ENCODE results near the gene TCF7L2.

Gene TCF7L2

GRCh38 chr10:113000876-113001598, 51.0 kb downstream of the TCF7L2 start:
- no peak for DNase-seq

DNA sequence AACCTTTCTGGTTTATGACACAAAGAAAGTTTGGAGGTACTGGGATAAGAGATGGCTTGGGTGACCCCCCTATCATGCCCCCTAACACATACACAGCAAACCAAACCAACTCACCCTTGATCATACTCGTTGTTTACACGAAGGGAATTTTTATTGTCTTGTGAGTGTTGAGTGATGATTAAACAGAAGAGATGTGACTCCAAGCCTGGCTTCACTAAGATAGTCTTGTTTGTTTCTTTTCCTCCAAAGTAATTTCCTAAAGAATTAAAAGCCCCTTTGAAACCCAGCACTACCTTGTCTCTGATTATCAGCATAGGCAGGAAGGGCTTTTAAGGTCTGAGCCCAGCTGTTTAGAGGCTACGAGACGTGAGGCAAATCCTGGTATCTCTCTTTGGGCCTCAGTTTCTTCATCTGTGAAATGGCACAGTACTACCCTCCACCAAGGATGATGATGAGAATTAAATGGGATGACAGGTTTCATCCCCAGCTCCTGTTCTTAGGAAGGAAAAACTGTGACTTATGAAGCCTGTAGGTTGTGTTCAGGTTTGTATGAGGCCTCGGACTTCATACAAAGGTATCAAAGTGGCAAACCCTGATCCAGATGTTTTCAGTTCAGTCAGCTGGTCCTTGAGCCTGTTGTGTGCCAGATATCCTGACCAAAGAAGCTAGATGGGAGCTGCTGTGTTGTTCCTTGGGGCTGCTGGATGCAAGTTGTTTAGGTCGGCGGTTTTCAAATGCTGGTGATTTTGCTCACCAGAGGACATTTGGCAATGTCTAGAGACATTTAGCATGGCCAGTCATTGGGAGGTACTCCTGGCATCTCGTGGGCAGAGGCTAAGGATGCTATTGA, 51.8 kb downstream of the TCF7L2 start:
- no peak for DNase-seq

DNA sequence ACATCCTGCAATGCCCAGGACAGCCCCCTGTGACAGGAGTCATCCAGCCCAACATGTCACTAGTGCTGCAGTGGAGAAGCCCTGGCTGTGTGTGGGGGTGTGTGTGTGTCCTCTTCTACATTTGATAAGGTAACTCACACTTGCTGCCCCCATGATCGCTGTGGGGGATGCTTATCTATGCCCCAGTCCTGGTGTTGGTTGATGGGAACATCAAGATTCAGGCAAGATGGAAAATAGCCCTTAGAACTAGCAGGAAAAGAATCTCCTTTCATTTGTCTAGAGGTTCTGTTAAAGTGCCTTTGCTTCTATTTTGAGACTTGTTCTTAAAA, 52.4 kb downstream of the TCF7L2 start:
- no peak for DNase-seq

DNA sequence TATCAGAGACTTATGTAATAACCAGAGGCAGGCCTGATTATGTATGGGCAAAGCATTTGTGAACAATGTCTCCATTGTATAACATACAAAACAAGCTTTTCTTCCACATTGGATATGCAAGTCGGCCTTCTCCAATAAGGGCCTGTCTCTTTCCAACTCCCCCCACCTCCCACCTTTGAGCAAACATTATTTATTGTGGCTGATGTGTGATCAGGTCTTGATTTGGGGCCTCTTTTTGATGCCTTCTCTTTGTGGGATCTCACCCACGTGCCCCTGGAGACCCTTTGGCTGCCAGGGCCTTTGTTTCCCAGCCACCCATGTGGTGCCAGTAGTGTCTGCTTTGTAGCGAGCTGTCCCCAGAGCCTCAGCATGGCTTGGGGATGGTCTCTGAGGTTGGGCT, 53.0 kb downstream of the TCF7L2 start:
- DNase-seq: no peak

DNA sequence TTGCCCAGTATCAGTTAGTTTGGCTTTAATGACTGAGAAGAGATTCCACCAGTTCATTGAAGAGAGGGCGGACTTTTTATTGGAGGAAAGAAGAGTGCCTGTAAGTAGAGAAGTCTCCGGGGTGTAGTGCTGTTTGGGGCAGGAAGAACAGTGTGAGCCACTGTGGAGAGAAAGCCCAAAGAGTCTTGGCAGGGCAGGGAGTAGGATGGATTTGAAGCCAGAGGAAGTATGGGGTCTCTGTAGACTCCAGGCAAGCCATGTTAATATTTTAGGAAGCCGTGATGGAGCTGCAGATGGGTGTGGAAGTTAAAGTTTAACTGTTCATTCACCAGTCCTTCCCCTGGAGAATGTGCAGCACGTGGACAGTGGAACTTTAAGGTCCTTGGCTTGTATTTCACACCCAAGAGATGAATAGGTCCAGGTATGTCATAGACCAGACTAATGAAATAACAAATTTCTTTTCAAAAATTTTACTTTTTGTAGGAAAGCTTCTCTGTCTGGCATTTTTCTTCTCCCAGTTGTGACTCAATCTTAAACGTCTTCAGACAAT, 54.1 kb downstream of the TCF7L2 start:
- DNase-seq: no peak

GRCh38 chr10:113005380-113005779, 55.3 kb downstream of the TCF7L2 start:
- peak; percentile 12 for DNase-seq

- DNase-seq: no peak
Observed at GRCh38 chr10:113006656-113007342, 56.8 kb downstream of the TCF7L2 start.

DNA sequence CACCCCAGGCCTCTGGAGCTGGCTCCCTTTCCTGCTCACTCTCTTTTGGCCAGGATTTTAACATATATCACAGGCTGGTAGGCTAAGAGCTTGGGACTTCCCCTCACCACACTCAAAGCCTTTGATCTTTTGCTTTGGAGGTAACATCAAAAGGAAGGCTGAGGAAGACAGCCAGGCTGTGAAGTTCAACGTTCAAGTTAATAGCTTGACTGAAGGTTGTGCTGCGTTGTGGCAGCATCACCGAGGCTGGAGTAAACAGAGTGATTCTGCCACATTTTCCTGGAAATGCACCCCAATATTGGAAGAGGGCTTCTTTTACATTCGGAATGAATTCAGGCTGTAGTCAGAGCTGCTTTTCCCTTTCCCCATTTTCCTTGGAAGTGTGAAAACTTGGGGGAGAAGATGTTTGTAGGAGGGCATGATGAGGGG, 57.3 kb downstream of the TCF7L2 start:
- DNase-seq: no peak

GRCh38 chr10:113007821-113008220, 57.8 kb downstream of the TCF7L2 start:
- no peak for DNase-seq

GRCh38 chr10:113011592-113012374, 61.7 kb downstream of the TCF7L2 start:
- DNase-seq: no peak

DNA sequence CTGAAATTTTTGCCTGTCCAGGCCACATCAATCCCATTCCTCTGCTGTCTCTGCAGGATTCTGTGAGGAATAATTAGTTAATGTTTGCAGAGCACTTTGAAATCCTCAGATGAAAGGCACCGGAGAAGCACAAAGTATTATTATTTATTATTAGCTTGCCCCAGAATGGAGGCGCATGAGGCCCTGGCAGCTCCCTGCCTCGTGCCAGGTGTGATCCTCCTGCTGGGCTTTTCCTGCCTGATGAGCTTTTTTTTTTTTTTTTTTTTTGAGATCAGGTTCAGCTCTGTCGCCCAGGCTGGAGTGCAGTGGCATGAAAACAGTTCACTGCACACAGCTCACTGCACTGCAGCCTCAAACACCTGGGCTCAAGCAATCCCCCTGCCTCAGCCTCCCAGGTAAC, 65.2 kb downstream of the TCF7L2 start:
- no peak for DNase-seq

GRCh38 chr10:113017376-113017775, 67.3 kb downstream of the TCF7L2 start:
- DNase-seq: no peak

DNA sequence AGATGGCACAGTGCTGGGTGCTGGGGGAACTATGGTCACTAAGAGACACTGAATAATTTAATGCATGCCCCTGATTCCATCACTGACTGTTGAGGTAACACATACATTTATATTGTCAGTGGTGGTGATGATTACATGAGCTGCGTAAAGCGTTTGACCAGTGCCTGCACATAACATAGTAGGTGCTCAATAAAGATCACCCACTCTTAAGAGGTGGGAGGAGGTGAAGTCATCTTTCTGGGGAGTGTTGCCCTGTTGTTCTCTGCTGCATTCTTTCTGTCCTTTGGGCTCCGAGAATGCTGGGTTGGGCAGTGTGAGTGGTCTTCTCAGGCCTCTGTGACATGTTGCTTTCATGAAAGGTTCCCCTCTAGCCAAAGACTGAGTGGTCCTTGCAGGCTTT, 68.0 kb downstream of the TCF7L2 start:
- DNase-seq: no peak

DNA sequence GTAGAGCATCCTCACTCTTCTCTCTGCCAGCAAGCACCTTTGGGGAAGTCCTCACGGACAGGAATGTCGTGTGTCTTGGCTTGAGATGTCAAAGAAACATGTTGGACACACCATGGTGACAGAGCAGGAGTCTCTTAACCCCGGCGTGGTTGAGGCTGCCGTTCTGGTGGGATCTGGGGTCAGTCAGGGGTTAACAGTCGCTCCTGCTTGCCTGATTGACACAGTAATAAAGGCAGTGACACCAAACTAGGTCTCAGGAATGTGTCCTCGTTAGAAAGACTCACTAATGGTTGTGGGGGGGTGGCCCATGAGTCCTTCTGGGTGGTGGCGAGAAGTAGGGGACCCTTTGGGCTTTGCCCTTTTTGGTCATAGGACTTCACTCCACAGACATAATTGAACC, 69.0 kb downstream of the TCF7L2 start:
- DNase-seq: no peak

DNA sequence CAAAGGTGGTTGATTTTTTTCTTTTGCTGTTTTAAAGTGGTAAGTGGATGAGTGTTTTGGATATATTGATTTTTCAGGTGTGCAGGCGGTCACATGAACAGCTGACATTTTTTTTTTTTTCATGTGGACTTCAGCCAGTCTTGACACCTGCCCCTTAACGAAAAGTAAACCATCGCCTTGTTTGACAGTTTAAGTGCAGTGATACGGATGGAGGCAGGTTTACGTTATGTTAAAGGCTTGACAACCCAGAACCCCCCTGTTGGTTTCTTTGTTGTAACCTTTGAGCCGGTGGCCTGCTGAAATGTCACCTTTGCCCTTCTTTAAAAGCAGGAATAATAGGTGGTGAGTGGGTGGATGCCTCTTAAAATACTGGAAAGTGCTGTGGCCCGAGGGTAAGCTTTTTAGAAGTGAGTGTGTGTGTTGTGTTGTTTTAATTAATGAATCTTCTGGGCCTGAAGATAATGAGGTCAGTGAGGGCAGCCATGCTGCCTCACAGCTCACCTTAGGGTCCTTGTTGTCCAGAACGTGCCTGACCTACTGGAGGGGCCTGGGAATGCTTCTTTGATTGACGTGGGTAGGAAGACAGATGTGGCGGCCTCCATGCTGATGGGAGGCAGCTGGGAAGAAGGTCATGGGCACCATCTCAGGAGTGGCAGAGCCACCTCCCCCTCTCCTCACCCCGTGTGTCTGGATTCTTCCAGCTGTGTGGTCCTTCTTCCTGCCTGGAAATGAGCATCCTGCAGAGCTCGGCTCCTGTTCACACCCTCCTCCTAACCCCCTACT, 69.8 kb downstream of the TCF7L2 start:
- no peak for DNase-seq

DNA sequence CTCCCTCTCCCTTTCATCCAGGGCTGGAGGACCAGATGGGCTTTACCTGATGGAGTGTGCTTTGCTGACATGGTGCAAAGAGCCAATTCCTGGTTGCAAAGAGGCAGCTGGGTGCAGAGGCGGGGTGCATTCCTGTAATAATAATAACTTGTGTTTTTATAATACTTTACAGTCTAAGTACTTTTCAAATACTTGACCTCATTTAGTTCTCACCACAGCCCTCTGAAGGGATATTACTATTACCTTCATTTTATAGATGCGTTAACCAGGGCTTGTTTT, 70.4 kb downstream of the TCF7L2 start:
- no peak for DNase-seq

- no peak for DNase-seq
Observed at GRCh38 chr10:113020838-113021237, 70.8 kb downstream of the TCF7L2 start.

- DNase-seq: no peak
Observed at GRCh38 chr10:113021268-113022040, 71.4 kb downstream of the TCF7L2 start.

DNA sequence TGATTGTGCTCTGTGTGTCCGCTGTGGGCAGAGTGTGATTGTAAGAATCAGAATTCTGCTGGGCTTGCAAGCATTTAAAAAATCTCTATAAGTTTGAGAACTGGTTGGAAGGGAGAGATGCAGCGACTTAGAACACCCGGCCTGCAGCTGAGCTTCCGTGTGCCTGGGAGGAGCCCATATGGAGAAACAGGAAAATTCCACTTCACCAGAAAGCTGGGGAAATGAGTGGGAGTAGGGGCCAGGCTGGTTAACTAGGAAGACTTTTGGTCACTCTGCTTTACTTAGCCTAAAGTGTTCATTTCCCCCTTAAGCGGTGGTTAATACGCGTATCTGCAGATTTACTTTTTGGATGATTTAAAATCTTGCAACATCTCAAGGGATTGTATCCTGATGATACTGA, 72.2 kb downstream of the TCF7L2 start:
- DNase-seq: no peak

DNA sequence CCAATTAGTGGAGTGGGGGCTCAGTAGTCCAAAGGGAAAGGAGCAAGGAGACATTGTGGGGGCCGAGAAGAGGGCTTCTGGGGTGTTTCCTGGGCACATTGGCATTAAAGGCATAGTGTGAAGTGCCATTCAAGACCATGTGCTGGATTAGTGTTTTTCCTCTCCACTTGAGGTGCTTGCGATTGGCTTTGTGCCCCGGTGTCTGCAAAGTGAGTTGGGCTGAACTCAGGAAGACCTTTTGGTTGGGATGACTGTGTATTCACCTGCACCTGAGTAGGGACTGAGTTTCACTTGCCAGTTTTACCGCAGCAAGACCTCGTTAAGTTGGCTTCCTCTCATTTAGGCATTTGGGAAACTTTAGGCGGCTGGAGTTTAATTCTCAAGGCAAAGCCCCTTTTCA, 73.0 kb downstream of the TCF7L2 start:
- no peak for DNase-seq

DNA sequence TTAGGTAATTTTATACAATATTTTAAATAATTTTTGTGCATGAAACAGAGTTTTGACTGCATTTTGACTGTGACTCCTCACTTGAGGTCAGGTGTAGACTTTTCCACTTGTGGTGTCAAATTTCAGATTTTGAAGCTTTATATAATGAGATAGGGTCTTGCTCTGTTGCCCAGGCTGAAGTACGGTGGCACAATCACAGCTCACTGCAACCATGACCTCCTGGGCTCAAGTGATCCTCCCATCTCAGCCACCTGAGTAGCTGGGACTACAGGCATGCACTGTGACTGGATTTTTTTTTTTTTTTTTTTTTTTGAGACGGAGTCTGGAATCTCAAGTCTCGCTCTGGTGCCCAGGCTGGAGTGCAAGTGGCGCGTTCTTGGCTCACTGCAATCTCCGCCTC, 74.9 kb downstream of the TCF7L2 start:
- DNase-seq: no peak
